ENCODE data around the gene OSBP2.

Gene OSBP2

DNA sequence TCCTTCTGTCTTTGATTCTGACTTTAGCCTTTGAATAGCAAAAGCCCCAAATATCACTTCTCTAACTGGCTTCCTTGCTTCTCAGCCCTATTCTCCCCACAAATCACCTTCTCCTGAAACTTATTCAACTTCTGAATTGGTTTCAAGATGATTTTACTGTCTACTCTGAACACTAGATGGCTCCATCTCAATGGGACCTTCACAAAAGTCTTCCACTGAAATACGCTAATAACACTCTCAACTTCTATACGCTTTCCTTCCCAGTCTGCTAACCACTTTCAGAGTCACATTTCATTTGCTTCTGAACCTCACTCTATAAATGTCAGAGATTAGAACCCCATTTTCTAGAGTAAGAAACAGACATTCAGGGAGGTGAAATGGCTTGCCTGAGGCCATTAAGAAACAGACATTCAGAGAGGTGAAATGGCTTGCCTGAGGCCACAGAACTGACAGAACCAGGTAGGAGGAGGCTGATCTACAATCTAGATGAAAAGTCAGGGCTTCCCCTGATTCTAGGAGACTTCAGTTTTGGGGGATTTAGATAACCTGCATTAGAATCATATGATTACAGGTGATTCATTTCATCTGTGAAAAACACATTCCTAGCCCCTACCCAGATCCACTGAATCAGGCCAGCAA is 253.3 kb downstream of the OSBP2 start:
- DNase-seq: no peak

DNA sequence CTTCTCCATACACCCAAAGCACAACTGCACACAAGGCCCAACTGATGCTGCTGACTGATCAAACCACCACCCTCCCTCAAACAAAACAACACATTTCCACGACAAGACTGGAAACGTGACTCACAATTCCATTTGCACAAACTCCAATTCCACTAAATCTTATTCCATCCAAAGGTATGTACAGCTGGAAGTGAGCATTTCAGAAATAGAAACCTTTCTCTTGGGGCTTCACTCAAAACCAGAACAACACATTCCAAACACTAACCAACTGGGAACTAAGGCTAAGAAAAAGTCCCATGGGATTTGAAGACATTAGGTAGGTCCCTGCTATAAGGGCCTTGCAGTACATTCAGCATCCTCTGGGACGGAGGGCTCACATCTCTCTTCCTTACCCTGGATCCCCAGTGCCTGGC is 254.3 kb downstream of the OSBP2 start:
- DNase-seq: no peak

DNA sequence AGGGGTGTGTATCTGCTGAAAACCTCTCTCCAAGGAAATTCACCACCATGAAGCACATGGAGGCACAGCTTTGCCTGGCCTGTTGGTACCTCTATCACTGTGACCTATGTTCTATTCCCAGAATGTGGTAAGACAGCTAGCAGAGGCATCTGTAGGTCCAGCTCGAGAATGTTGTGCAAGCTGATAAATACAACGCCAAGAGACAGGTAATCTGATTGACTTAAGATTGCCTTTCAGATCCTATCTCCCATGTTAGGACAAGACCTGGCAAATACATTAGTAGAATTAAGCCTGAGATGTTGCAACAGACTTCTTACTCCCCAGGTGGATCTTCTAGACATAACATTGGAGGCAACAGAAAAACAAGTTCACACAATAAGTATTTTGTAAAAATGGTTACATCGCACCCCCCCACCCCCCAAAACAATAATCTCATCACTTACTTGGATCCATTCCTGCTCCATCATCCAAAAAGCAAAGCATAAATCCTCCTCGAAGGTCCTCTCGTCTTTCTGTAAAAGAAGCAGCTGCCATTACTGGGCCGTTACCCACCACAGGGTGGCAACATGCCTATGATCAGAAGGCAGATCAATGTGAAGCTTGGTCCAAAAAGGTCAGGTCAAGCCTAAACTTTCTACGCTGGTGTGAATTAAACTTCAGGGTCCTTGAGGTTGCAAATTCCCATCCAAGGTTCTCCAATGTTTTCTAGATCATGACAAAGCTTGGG is 255.4 kb downstream of the OSBP2 start:
- DNase-seq: no peak

DNA sequence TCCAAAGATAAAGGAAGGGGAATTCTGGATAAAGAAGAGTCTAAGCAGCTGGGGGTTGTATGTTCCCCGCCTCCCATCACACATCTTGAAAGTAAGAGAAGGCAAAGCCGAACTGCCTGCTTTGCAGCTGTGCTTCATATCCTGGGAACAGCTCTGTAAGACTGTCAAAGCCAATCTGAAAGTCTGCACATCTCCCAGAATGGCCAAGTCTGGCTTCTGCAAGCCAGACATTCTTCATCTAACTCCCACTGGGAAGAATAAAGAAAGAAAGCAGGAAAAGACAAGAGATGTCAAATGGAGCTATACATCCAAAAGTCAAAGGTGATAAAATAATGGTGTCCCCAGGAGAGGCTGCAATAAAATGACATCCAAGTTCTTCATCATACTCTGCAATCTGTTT is 258.5 kb downstream of the OSBP2 start:
- DNase-seq: no peak

DNA sequence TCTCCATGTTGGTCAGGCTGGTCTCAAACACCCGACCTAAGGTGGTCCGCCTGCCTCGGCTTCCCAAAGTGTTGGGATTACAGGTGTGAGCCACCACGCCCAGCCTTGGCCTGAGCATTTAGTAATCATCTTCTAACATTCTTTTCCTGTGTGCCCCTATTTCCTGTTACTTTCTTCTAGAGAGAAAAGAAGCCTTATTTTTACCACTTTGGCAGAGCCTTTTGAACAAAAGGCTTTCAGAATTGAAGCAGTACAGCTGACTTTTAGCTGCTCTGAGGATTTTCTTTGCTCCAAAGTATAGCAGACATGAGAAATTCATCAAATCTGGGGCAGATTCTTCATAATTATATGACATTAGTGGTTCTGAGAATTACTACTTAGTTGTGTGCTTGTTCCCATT is 260.5 kb downstream of the OSBP2 start:
- DNase-seq: no peak

All from NCI-H2171 (cell line).